ENCODE results near the gene DDX28.

DNA sequence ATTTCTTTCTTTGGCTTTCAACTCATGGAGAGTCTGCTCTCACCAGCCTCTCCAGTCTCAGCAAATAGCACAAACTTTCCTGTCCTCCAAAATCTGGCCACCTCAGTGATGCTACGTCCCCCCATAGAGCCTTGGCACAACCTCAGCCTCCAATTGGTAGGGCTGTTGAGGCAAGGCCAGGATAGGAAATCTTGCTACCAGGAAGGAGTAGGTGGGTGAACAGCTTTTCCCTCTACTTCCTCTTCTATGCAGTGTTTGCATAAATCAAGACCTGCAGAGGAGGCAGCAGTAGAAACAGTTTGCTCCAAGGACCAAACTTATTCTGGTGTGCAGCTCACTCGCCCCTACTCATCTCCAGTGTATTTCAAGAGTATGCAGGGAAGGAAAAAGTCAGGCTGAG lies 23.0 kb downstream of the DDX28 start:
- no peak for TF ChIP-seq EZH2phosphoT487 (IDR thresholded peaks at IDR 0.05; ENCODE audit: borderline replicate concordance)
- TF ChIP-seq, protein P1, sequence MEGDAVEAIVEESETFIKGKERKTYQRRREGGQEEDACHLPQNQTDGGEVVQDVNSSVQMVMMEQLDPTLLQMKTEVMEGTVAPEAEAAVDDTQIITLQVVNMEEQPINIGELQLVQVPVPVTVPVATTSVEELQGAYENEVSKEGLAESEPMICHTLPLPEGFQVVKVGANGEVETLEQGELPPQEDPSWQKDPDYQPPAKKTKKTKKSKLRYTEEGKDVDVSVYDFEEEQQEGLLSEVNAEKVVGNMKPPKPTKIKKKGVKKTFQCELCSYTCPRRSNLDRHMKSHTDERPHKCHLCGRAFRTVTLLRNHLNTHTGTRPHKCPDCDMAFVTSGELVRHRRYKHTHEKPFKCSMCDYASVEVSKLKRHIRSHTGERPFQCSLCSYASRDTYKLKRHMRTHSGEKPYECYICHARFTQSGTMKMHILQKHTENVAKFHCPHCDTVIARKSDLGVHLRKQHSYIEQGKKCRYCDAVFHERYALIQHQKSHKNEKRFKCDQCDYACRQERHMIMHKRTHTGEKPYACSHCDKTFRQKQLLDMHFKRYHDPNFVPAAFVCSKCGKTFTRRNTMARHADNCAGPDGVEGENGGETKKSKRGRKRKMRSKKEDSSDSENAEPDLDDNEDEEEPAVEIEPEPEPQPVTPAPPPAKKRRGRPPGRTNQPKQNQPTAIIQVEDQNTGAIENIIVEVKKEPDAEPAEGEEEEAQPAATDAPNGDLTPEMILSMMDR (conservative IDR thresholded peaks at IDR 0.05; ENCODE audit: low read length) = no peak

Data from Loucy (cell line).